ENCODE data around the gene SMAD3. TPM values are rescaled to one million over a fixed set of nuclear protein-coding genes. Genes with fewer than 3 reads are reported as not detected.

Gene SMAD3
- total and polyA plus RNA-seq, 2 donors (not counting 1 experiment from before 2014, with no cell fraction given): 55.9 to 163 TPM

DNA sequence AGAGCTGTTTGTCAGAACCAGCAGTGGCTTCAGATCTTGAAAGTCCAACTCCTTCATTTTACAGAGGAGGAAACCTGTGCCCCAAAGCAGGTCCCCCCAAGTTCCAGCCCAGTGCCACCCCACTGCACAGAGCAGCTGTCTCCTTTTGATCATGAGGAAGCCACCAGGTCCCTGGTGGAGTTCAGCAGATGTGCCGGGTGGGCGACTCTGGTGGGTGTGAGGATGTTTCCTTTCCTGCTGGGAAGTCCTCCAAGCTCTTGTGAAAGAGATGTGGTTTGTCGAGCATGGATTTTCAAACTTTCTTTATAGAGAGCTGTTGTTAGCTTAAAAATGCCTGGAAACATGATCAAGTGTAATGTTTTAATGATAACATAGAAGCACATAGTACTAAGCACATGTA, 52.0 kb downstream of the SMAD3 start:
- H3K36me3 ChIP-seq (replicated peaks in 1 of 2; ENCODE audit: control extremely low read depth in 1 of 2, control insufficient read depth in 1 of 2, extremely low read depth in 1 of 2, insufficient read depth in 2 of 2, low read length in 1 of 2): peaks cover 0 to 4% of the 10 kb centered on the region in 2 experiments
- Mint-ChIP-seq H3K9me3 (ENCODE audit: insufficient read depth) (no peaks in the 10 kb centered on the region), H3K27me3 (no peaks in the 10 kb centered on the region), H3K4me1 (peaks cover 91% of the 10 kb centered on the region), H3K27ac (peak overlapping the region; percentile 96), H3K4me3 (peak overlapping the region; percentile 70)
- intact Hi-C loops (cut with micrococcal nuclease): no loop called here
- no peak for TF ChIP-seq EZH2 (IDR thresholded peaks at IDR 0.05; ENCODE audit: borderline replicate concordance, insufficient read depth, low read depth, low read length, poor library complexity, severe bottlenecking)
- TF ChIP-seq, protein P1, sequence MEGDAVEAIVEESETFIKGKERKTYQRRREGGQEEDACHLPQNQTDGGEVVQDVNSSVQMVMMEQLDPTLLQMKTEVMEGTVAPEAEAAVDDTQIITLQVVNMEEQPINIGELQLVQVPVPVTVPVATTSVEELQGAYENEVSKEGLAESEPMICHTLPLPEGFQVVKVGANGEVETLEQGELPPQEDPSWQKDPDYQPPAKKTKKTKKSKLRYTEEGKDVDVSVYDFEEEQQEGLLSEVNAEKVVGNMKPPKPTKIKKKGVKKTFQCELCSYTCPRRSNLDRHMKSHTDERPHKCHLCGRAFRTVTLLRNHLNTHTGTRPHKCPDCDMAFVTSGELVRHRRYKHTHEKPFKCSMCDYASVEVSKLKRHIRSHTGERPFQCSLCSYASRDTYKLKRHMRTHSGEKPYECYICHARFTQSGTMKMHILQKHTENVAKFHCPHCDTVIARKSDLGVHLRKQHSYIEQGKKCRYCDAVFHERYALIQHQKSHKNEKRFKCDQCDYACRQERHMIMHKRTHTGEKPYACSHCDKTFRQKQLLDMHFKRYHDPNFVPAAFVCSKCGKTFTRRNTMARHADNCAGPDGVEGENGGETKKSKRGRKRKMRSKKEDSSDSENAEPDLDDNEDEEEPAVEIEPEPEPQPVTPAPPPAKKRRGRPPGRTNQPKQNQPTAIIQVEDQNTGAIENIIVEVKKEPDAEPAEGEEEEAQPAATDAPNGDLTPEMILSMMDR (IDR thresholded peaks at IDR 0.05): no peak
- DNase-seq: peak; percentile 58
- H3K4me2 ChIP-seq (replicated peaks; ENCODE audit: low read depth, low read length, poor library complexity, severe bottlenecking): peak overlapping the region; percentile 67
- peaks cover 90 to 93% of the 10 kb centered on the region in 2 donors for H3K4me1 ChIP-seq (ENCODE audit: control insufficient read depth in 2 of 2, insufficient read depth in 2 of 2, low read length in 2 of 2)
- no peaks in the 10 kb centered on the region for H4K20me1 ChIP-seq (ENCODE audit: control insufficient read depth, insufficient read depth, low read length, poor library complexity, severe bottlenecking)
- peaks cover 93% of the 10 kb centered on the region for H3K79me2 ChIP-seq (ENCODE audit: control insufficient read depth, insufficient read depth, low read length)
- no peak overlapping the region for H2AFZ ChIP-seq (ENCODE audit: insufficient read depth, low read depth, low read length, poor library complexity, severe bottlenecking)
- H3K9ac ChIP-seq (ENCODE audit: low read length): peak overlapping the region; percentile 37
- H3K27me3 ChIP-seq (replicated peaks in 1 of 4; ENCODE audit: control extremely low read depth in 1 of 4, control insufficient read depth in 3 of 4, insufficient read depth in 4 of 4, low read length in 3 of 4): no peaks in the 10 kb centered on the region
- ChIA-PET POLR2A (interaction anchor here (0.8 to 6.4 kb wide), 5 partner anchors 15 to 48 kb away, joined by 3 to 40 read pairs (median 3); no protein-coding TSS in a partner anchor), CTCF (interaction anchor here (1.0 to 10.5 kb wide), 7 partner anchors 16 to 171 kb away, joined by 3 to 102 read pairs (median 4); partner anchors contain the start of gene SMAD3)
- ATAC-seq (ENCODE audit: low read depth): no peak
- 18% methylated on average over 3 of the region's 3 CpGs for WGBS (ENCODE audit: insufficient coverage)
- H3K27ac ChIP-seq (ENCODE audit: low read length in 2 of 2): peak overlapping the region; percentile 75 to 90
- H3K9me3 ChIP-seq (ENCODE audit: control extremely low read depth in 1 of 3, control insufficient read depth in 2 of 3, insufficient read depth in 1 of 3, low read length in 2 of 3): no peaks in the 10 kb centered on the region
- H3K4me3 ChIP-seq (ENCODE audit: control extremely low read depth in 1 of 5, extremely low read depth in 1 of 5, insufficient read depth in 1 of 5, low read depth in 2 of 5, low read length in 4 of 5): peak overlapping the region in 2 of 5 experiments; percentile 12

DNA sequence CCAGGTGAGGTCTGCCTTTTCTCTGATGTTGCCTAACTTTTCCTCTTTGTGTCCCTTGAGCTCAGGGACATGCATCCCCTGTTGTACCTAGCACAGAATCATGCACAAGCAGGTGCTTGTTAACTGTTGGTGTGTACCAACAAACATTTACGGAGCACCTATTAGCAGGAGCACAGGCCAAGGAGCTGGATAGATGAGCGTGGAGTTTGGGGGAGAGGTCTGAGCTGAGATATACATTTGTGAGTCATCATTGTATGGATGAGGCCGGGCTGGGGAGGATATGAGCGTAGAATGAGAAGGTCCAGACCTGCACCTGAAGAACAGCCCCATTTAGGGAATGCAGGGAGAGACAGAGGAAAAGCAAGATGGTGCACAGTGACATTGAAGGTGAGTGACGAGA, 53.4 kb downstream of the SMAD3 start:
- Mint-ChIP-seq H3K4me1 (peaks cover 93% of the 10 kb centered on the region), H3K9me3 (ENCODE audit: insufficient read depth) (no peaks in the 10 kb centered on the region), H3K27me3 (no peaks in the 10 kb centered on the region), H3K27ac (peak overlapping the region; percentile 96), H3K4me3 (peak overlapping the region; percentile 20)
- H2AFZ ChIP-seq (ENCODE audit: insufficient read depth, low read depth, low read length, poor library complexity, severe bottlenecking): no peak overlapping the region
- ATAC-seq (ENCODE audit: low read depth): no peak
- peak overlapping the region; percentile 67 for H3K4me2 ChIP-seq (replicated peaks; ENCODE audit: low read depth, low read length, poor library complexity, severe bottlenecking)
- no peaks in the 10 kb centered on the region for H3K9me3 ChIP-seq (ENCODE audit: control extremely low read depth in 1 of 3, control insufficient read depth in 2 of 3, insufficient read depth in 1 of 3, low read length in 2 of 3)
- no peaks in the 10 kb centered on the region for H4K20me1 ChIP-seq (ENCODE audit: control insufficient read depth, insufficient read depth, low read length, poor library complexity, severe bottlenecking)
- no peaks in the 10 kb centered on the region for H3K27me3 ChIP-seq (replicated peaks in 1 of 4; ENCODE audit: control extremely low read depth in 1 of 4, control insufficient read depth in 3 of 4, insufficient read depth in 4 of 4, low read length in 3 of 4)
- intact Hi-C loops (cut with micrococcal nuclease): no loop called here
- TF ChIP-seq, protein P1 (IDR thresholded peaks at IDR 0.05): no peak
- no peak for TF ChIP-seq EZH2 (IDR thresholded peaks at IDR 0.05; ENCODE audit: borderline replicate concordance, insufficient read depth, low read depth, low read length, poor library complexity, severe bottlenecking)
- POLR2A ChIA-PET: interaction anchor here (0.5 to 6.4 kb wide), 7 partner anchors 9 to 228 kb away, joined by 3 to 40 read pairs (median 7); no protein-coding TSS in a partner anchor
- peak overlapping the region; percentile 8 to 90 for H3K27ac ChIP-seq (ENCODE audit: low read length in 2 of 2)
- peaks cover 91 to 94% of the 10 kb centered on the region in 2 donors for H3K4me1 ChIP-seq (ENCODE audit: control insufficient read depth in 2 of 2, insufficient read depth in 2 of 2, low read length in 2 of 2)
- WGBS (ENCODE audit: insufficient coverage): 96% methylated on average over 5 of the region's 5 CpGs
- DNase-seq: no peak
- CTCF ChIA-PET: interaction anchor here (1.1 to 10.5 kb wide), 3 partner anchors 16 to 35 kb away, joined by 3 to 102 read pairs (median 9); no protein-coding TSS in a partner anchor
- H3K9ac ChIP-seq (ENCODE audit: low read length): no peak overlapping the region
- H3K79me2 ChIP-seq (ENCODE audit: control insufficient read depth, insufficient read depth, low read length): peaks cover 100% of the 10 kb centered on the region
- peaks cover 0 to under 1% of the 10 kb centered on the region in 2 experiments for H3K36me3 ChIP-seq (replicated peaks in 1 of 2; ENCODE audit: control extremely low read depth in 1 of 2, control insufficient read depth in 1 of 2, extremely low read depth in 1 of 2, insufficient read depth in 2 of 2, low read length in 1 of 2)
- no peak overlapping the region for H3K4me3 ChIP-seq (ENCODE audit: control extremely low read depth in 1 of 5, extremely low read depth in 1 of 5, insufficient read depth in 1 of 5, low read depth in 2 of 5, low read length in 4 of 5)
